SJSA1 (cell line): ENCODE data around the gene PACRG. TPM values are rescaled to one million over a fixed set of nuclear protein-coding genes. Genes with fewer than 3 reads are reported as not detected.

Experiments
- DNase-seq, 2 experiments: peaks; one replicate each; pipeline ENCODE4 v3.0.0-alpha.2; 2015 to 2020; ENCODE audit warnings: low spot score in 2 of 2, low read depth in 1 of 2
- H3K27ac ChIP-seq: fragments of 250-450 bp; sonication (Bioruptor Pico); 2 replicates; pipeline ENCODE4 v1.5.1; 2020; ENCODE audit warnings: mild to moderate bottlenecking, moderate library complexity
- H3K27me3 ChIP-seq: fragments of 250-450 bp; sonication (Bioruptor Pico); replicated peaks from 2 replicates; pipeline ENCODE4 v1.5.1; 2020; ENCODE audit warnings: mild to moderate bottlenecking, moderate library complexity
- H3K36me3 ChIP-seq: fragments of 250-450 bp; sonication (Bioruptor Pico); 2 replicates; pipeline ENCODE4 v1.5.1; 2020; ENCODE audit warnings: mild to moderate bottlenecking
- H3K4me1 ChIP-seq: fragments of 250-450 bp; sonication (Bioruptor Pico); replicated peaks from 2 replicates; pipeline ENCODE4 v1.6.1; 2021; ENCODE audit warnings: mild to moderate bottlenecking
- H3K4me3 ChIP-seq: fragments of 250-450 bp; sonication (Bioruptor Pico); 2 replicates; pipeline ENCODE4 v1.5.1; 2020; ENCODE audit warnings: mild to moderate bottlenecking
- H3K9me3 ChIP-seq: fragments of 250-450 bp; sonication (Bioruptor Pico); replicated peaks from 2 replicates; pipeline ENCODE4 v1.5.1; 2020; ENCODE audit warnings: mild to moderate bottlenecking
- total RNA-seq: library from RNA; depleted of rRNA; stranded (reverse); fragments of >200 nt; shearing (Covaris generic); gene quantifications from 2 replicates; pipeline ENCODE4 v1.2.3, GENCODE V29; 2014

The PACRG gene
- total RNA-seq, 1 experiment from 2014 or later: not detected

DNA sequence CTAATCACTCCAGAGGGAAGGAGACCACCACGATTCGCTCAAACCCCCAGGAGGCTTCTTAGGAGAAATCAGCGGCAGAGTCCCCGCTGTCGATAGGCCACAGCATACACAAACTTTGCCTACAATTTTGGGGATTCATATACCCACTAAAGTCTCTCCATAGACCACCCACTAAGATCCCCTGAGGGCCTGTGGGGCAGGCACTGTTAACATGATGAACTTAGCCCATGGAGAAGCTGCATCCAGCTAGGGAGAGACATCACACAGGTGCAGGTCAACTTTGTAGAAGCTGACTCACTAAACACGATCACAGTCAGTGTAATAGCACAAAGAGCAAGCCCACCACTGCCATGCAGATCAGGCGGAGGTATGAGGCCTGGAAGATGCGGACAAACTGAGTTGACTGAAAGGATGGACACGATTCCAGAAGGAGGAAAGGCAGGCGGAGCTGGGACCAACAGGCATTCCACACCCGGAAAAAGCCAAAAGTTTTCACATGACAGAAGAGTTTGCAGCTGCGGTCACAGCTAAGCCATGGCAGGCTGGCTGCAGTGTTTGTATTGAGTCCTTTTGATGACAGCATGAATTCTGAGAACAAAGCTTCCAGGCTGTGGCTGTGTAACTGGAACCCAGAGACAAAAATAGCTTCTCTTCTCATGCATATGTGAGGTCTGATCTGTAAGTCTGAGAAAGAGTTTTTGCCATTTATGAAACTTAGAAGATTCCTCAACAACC lies 611.1 kb downstream of the PACRG start:
- no peak overlapping the region for H3K4me3 ChIP-seq
- peak overlapping the region; percentile 70 for H3K27ac ChIP-seq
- peak; percentile 71 to 76 for DNase-seq
- no peaks in the 10 kb centered on the region for H3K36me3 ChIP-seq
- no peaks in the 10 kb centered on the region for H3K9me3 ChIP-seq
- peaks cover 17% of the 10 kb centered on the region for H3K4me1 ChIP-seq
- no peaks in the 10 kb centered on the region for H3K27me3 ChIP-seq

DNA sequence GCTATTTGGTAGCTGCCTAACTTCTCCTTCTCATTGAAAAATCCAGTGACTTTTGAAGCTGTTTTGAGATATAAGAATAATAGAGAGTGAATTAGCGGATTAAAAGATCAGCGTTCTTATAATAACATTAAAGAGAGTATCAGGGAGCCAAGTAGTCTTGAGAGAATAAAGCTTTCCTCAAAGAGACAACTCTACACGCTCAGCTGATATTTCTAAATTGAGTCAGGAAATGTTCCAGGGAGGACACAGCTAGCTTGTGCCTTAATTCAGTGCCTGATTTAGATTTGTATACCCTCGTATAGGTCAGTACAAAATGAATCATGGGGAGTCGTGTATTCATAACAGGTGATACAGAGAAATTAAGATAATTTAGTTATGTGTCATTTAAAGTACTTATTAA lies 611.7 kb downstream of the PACRG start:
- Histone ChIP-seq H3K27ac (peak overlapping the region; percentile 70), H3K36me3 (no peaks in the 10 kb centered on the region), H3K4me3 (no peak overlapping the region), H3K27me3 (no peaks in the 10 kb centered on the region), H3K9me3 (no peaks in the 10 kb centered on the region), H3K4me1 (peaks cover 17% of the 10 kb centered on the region)
- no peak for DNase-seq

DNA sequence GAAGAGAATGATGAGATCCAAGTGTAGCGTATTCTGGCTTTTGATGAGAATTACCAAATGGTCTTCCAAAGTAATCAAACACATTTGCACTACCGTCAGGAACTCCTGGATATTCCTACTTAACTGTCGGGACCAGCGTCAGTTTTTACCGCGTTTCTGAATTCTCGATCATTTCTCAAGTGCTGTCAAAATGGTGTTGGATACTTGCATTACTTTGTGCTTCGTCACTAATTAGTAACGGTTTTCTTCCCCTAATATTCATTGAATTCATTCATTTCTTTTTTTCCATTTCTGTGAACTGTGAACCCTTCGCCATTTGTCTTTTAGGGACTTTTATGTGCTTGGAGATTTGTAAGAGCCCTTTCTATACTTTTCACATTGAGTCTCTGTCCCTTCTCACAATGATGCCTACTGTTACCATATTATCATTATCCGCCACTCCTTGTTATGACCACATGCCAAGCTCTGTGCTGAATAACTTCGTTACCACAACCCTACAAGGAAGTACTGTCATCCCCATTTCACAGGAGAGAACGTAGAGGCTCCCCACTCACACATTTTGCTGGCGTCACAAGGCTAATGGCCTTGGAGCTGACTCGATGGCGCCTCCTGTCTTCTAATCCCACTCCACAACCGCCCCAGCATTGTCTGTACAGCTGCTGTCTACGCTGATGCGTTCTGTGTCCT lies 612.6 kb downstream of the PACRG start:
- Histone ChIP-seq H3K4me1 (peaks cover 17% of the 10 kb centered on the region), H3K9me3 (no peaks in the 10 kb centered on the region), H3K4me3 (no peak overlapping the region), H3K27ac (no peak overlapping the region), H3K27me3 (no peaks in the 10 kb centered on the region), H3K36me3 (no peaks in the 10 kb centered on the region)
- no peak for DNase-seq

DNA sequence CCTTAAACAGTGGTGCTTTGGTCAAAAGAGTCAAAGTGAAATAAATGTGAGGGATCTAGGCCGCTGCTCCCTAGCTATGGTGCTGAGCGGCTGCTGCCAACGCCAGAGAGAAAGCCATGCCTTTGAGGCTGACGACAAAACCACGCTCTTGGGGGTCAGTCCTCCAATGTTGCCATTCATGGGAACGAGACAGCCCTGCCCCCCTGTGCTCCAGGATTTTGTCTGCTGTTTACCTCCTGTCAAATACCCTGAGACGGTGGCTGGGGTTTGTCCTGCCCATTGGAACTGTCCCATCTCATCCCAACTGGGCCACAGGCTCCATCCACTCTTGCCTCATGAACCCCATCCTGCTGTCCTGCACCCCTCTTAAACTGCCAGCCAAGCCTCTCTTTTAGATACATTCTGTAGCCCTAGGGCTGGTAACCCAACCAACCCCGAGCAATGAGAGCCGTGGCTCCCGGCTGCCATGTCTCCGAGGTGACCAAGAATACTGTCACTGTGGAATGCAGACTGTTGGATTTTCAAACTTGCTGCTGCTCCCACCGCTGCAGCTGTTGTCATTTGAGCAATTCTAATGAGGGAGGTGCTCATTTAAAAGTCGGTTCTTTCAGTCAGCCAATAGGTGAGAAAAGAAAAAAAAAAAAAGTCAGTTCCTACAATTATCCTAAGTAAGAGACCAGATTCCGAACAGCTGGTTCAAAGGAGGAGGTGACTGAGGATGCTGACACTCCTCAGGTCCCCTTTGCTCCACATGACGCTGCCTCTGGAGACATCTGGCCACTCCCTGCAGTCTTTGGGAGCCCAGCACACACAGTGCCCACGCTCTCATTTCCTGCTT lies 613.7 kb downstream of the PACRG start:
- H3K27ac ChIP-seq: no peak overlapping the region
- no peaks in the 10 kb centered on the region for H3K9me3 ChIP-seq
- H3K36me3 ChIP-seq: no peaks in the 10 kb centered on the region
- no peaks in the 10 kb centered on the region for H3K27me3 ChIP-seq
- no peak overlapping the region for H3K4me3 ChIP-seq
- peaks cover 17% of the 10 kb centered on the region for H3K4me1 ChIP-seq
- DNase-seq: no peak

DNA sequence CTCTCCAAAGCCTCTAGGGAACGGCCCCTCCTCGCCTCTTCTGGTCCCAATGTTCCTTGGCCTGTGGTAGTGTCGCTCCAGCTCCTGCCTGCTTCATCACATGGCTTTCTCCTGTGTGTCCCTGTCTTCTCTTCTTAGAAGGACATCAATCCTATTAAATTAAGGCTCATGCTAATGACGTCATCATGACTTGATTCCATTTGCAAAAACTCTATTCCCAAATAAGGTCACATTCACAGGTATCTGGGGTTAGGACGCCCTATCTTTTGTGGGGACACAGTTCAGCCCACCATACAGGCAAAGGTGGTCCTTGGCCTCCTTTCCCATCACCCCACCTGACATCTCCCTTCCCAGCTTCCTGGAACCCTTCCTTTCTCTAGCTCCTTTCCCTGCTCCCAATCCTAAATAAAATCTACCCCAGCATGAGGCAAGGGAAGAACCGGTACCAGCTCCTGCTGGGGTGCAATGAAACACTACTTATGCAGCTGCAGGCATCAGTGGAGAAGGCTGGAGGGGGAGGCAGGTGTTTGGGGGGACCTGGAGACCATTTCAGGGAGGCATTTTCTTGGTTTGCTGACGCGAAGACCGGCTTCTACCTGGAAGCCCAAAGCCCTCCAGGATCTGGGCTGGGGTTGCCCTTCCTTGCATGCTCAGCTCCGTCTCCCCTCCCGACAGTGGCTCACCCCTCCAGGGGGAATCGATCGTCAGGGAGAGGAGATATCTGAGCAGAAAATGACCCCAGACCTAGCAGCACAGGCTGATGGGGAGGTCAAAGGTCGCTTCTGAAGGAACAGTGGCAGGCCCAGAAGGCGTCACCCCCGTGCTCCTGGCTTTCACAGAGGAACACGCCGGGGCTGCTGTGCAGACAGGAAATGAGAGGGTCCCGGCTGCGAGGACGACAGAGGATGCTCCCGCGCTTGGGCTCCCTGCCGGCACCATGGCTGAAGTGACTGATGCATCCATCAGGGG lies 615.1 kb downstream of the PACRG start:
- DNase-seq: no peak
- Histone ChIP-seq H3K9me3 (no peaks in the 10 kb centered on the region), H3K36me3 (no peaks in the 10 kb centered on the region), H3K4me1 (peaks cover 23% of the 10 kb centered on the region), H3K27ac (no peak overlapping the region), H3K27me3 (no peaks in the 10 kb centered on the region), H3K4me3 (no peak overlapping the region)

DNA sequence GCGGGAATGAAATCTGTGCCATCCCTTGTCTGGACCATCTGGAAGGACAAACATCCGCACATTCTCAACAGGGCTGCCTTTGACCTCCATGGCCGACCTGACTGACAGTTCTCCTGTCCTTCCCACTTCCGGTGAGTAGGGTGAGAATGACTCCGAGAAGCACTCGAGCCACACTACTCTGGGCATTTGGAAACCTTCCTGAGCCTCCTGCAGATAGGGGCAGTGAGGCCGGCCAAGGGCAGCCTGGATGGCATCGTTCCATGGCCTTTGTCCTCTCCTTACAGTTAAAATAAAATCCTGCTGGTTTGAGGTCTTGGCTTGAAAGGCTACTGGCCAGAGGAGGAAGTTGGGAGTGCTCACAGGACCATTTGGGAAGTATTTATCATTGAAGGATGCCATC lies 615.8 kb downstream of the PACRG start:
- Histone ChIP-seq H3K4me1 (peaks cover 17% of the 10 kb centered on the region), H3K4me3 (no peak overlapping the region), H3K27me3 (no peaks in the 10 kb centered on the region), H3K27ac (no peak overlapping the region), H3K9me3 (no peaks in the 10 kb centered on the region), H3K36me3 (no peaks in the 10 kb centered on the region)
- no peak for DNase-seq

DNA sequence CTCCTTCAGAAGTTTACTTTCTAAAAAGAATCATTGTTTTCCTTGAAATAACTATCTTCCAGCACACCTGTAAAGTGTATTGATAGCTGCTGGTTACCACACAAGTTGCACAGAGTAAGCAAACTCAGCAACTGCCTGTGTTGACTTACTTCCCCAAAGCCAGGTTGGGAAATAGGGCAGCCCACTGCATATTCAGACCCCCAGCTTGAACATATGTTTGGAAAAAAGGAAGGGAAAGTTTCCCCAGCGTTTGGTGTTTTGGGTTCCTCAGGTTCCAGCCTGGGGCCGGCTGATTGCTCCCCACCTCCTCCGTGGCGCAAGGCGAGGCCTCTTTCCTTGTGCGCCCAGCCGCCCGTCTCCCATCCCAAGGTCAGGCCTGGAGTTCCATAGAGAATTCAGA lies 616.6 kb downstream of the PACRG start:
- H3K4me3 ChIP-seq: no peak overlapping the region
- no peaks in the 10 kb centered on the region for H3K27me3 ChIP-seq
- peaks cover 9% of the 10 kb centered on the region for H3K4me1 ChIP-seq
- no peak overlapping the region for H3K27ac ChIP-seq
- DNase-seq: no peak
- no peaks in the 10 kb centered on the region for H3K9me3 ChIP-seq
- no peaks in the 10 kb centered on the region for H3K36me3 ChIP-seq

DNA sequence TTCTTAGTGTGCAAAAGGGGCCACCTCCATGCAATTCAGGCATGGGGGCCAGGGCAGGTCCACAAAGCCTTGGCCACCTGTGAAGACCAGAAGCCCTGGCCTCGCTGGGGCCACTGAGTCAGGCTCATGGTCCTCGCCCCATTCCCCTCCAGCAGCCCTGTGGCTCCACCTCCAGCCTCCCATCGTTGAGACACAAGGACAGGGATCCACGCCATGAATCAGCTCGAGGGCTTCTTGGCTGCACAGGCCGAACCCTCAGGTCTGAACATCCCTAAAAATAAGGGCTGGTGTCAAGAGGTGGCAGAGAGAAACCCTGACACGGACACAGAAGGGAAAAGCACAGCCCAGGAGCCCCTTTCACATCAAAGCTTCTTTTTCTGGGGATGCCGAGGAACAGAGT lies 618.2 kb downstream of the PACRG start:
- Histone ChIP-seq H3K27me3 (no peaks in the 10 kb centered on the region), H3K9me3 (no peaks in the 10 kb centered on the region), H3K4me1 (0 out of 2 replicates have a peak, but pooled peaks cover 6% of the 10 kb centered on the region), H3K36me3 (no peaks in the 10 kb centered on the region), H3K4me3 (no peak overlapping the region), H3K27ac (no peak overlapping the region)
- no peak for DNase-seq

DNA sequence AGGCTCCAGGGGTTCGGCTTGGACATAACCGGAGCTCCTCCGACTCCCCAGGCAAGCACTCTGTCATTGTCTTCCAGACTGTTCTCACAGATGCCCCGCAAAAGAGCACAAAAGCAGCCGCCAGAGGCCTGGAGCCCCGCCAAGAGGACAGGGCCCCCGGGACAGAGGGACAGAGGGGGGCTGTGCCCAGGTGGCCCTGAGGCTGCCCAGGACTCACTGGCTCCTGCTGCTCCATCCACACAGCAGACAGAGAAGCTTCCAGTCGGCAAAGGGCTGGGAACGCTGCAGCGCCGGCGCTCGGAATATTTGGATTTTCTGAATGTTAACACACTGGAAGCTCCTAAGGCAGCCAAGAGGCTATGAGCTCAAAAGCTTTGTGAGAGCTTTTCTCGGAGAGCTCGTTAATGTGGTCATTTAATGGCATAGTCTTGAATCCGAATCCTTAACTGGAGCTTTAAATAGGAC lies 618.8 kb downstream of the PACRG start:
- Histone ChIP-seq H3K4me3 (no peak overlapping the region), H3K27ac (no peak overlapping the region), H3K36me3 (no peaks in the 10 kb centered on the region), H3K4me1 (0 out of 2 replicates have a peak, but pooled peaks cover 6% of the 10 kb centered on the region), H3K9me3 (no peaks in the 10 kb centered on the region), H3K27me3 (no peaks in the 10 kb centered on the region)
- DNase-seq: no peak

DNA sequence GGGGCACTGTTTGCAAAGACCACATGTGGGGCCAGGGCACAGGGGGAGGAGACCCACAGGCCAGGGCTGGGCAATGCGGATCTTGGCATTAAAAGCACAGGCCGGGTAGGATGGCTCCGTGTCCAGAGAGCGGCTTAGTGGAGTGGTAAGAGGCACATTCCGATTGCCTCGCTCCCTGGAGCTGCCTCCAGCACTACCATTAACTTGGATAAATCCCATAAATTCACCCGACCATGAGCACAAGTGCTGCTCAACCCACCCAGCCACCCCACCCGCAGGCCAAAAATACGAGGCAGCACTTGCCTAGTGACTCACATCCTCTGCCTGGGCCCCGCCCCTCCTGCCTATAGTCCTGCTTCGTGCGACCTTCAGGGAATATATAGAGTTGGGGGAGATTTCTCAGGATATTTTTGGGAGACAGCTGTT lies 619.3 kb downstream of the PACRG start:
- Histone ChIP-seq H3K4me3 (no peak overlapping the region), H3K4me1 (0 out of 2 replicates have a peak, but pooled peaks cover 6% of the 10 kb centered on the region), H3K27me3 (no peaks in the 10 kb centered on the region), H3K36me3 (no peaks in the 10 kb centered on the region), H3K9me3 (no peaks in the 10 kb centered on the region), H3K27ac (no peak overlapping the region)
- DNase-seq: no peak

DNA sequence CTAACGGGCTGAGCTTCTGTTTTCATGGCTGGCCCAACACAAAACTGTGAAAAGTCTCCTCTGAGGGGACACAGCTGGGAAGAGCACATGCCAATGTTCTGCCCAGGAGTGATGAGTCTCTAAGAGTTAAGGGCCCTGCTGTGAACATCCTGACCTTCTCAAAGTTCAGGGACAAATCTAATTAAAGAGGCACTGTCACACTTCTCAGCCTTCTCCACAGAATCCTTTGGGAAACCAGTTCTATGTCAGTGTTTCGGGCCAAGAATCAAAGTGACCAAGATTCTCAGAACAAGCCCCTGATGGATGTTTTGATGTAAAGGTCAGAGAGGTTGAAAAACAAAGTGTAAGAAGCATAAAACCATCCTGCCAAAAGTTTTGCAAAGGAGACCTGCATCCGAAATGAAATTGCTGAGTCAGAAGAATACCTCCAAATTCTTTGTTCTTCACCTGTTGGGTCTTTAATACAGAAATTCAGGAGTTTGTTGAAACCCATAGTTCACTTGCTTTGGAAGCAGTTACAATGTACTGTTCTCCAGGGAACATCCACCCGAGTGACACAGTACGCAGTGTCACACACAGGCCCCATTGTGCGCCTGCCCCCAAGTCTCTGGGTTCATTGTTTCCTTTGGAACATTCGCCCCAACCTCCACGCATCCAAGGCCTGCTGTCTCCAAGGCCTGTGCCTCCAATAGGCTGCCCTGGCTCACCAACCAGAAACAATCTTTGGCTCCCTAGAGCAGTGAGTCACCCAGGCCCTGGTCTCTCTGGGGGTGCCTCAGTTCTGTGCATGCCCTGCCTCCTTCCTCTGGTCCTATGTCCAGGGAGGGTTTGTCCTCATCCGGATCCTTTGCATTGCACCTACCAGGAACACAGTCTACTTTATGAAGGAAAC lies 621.3 kb downstream of the PACRG start:
- no peaks in the 10 kb centered on the region for H3K36me3 ChIP-seq
- H3K9me3 ChIP-seq: no peaks in the 10 kb centered on the region
- no peak overlapping the region for H3K4me3 ChIP-seq
- no peaks in the 10 kb centered on the region for H3K27me3 ChIP-seq
- no peak overlapping the region for H3K27ac ChIP-seq
- 0 out of 2 replicates have a peak, but pooled peaks cover 6% of the 10 kb centered on the region for H3K4me1 ChIP-seq
- DNase-seq: no peak

DNA sequence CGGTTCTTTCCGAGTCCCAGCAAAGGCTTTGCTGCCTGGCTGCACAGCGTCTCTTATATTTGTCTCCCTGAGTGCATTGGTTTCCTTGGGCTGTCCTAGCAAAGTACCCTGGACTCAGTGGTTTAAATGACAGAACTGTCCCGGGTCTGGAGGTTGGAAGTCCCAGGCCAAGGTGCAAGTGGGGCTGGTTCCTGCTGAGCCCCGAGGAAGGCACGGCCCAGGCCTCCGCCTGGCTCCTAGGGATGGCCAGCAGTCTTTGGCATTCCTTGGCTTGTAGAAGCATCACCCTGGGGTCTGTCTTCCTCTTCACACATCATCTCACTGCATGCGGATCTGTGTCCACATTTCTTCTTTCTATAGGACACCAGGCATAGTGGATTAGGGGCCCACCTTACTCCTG lies 621.9 kb downstream of the PACRG start:
- H3K9me3 ChIP-seq: no peaks in the 10 kb centered on the region
- H3K27ac ChIP-seq: no peak overlapping the region
- 0 out of 2 replicates have a peak, but pooled peaks cover 6% of the 10 kb centered on the region for H3K4me1 ChIP-seq
- DNase-seq: no peak
- no peaks in the 10 kb centered on the region for H3K36me3 ChIP-seq
- H3K27me3 ChIP-seq: no peaks in the 10 kb centered on the region
- no peak overlapping the region for H3K4me3 ChIP-seq
